CD4-positive, alpha-beta memory T cell (primary cell): ENCODE data around the gene CYP2A7. TPM values are rescaled to one million over a fixed set of nuclear protein-coding genes. Genes with fewer than 3 reads are reported as not detected.
A peak's percentile ranks its signal among the peaks of the same experiment; 100 is the strongest.
"Not testable (repeated sequence)": the region's sequence is repeated elsewhere in the genome, so short reads cannot be mapped to it uniquely, and the experiment has no call there.

Experiments used
- CTCF ChIA-PET: fragments of 350-600 bp; sonication (Branson Sonifier 250); formaldehyde crosslinking; loops from one replicate; lab custom pipeline; 2021; ENCODE audit warnings: inconsistent platforms; ENCODE audit not compliant: partially characterized antibody; lab: Charles Lee
- POLR2A ChIA-PET: fragments of 350-600 bp; sonication (Branson Sonifier 250); formaldehyde crosslinking; loops from one replicate; lab custom pipeline; 2021; ENCODE audit not compliant: partially characterized antibody; lab: Charles Lee
- DNase-seq, 5 donors: peaks; one replicate each; pipeline versions ENCODE4 v3.0.0 to v3.0.0-alpha.2; 2020 to 2022; ENCODE audit warnings: mixed read lengths in 1 of 5
- H3K27ac ChIP-seq: one replicate; pipeline ENCODE4 v1.7.0; 2013; ENCODE audit warnings: low read depth, low read length
- H3K27me3 ChIP-seq: 2 replicates; pipeline ENCODE4 v1.7.0; 2013; ENCODE audit warnings: mild to moderate bottlenecking, low read length, moderate library complexity; ENCODE audit not compliant: insufficient read depth
- H3K36me3 ChIP-seq: 2 replicates; pipeline ENCODE4 v1.7.0; 2013; ENCODE audit warnings: mild to moderate bottlenecking, low read length, moderate library complexity; ENCODE audit not compliant: insufficient read depth
- H3K4me1 ChIP-seq: 2 replicates; pipeline ENCODE4 v1.7.0; 2013; ENCODE audit warnings: mild to moderate bottlenecking, low read length, moderate library complexity; ENCODE audit not compliant: insufficient read depth
- H3K4me3 ChIP-seq, 2 donors: one replicate each; pipeline ENCODE4 v1.7.0; 2013; ENCODE audit warnings: low read length in 2 of 2, mild to moderate bottlenecking in 1 of 2
- H3K9me3 ChIP-seq, 2 donors: one replicate each; pipeline ENCODE4 v1.7.0; 2013; ENCODE audit warnings: low read length in 2 of 2, control low read depth in 1 of 2; ENCODE audit not compliant: control insufficient read depth in 1 of 2
- H3K27ac Mint-ChIP-seq, 7 donors: one replicate each; pipeline ENCODE4 v1.8.0; 2020 to 2021; ENCODE audit warnings: mixed read lengths in 7 of 7, mild to moderate bottlenecking in 6 of 7, inconsistent platforms in 3 of 7, moderate library complexity in 3 of 7
- H3K27me3 Mint-ChIP-seq, 2 donors: one replicate each; pipeline ENCODE4 v1.8.0; 2020 to 2021; ENCODE audit warnings: mixed read lengths in 2 of 2
- H3K36me3 Mint-ChIP-seq, 2 donors: one replicate each; pipeline ENCODE4 v1.8.0; 2020 to 2021; ENCODE audit warnings: mixed read lengths in 2 of 2, inconsistent platforms in 1 of 2, mild to moderate bottlenecking in 1 of 2
- H3K4me1 Mint-ChIP-seq, 4 donors: one replicate each; pipeline ENCODE4 v1.8.0; 2020 to 2021; ENCODE audit warnings: mixed read lengths in 4 of 4, mild to moderate bottlenecking in 1 of 4
- H3K4me3 Mint-ChIP-seq, 8 donors: one replicate each; pipeline ENCODE4 v1.8.0; 2020 to 2021; ENCODE audit warnings: mixed read lengths in 8 of 8, mild to moderate bottlenecking in 7 of 8, moderate library complexity in 6 of 8, inconsistent platforms in 3 of 8
- H3K9me3 Mint-ChIP-seq, 8 donors: one replicate each; pipeline ENCODE4 v1.8.0; 2020 to 2021; ENCODE audit warnings: mixed read lengths in 8 of 8, mild to moderate bottlenecking in 5 of 8, inconsistent platforms in 3 of 8, moderate library complexity in 1 of 8
- intact Hi-C: fragments of 100-400 bp; cut with micrococcal nuclease; formaldehyde crosslinking; loops from one replicate; pipeline ENCODE4 v1.15.1; 2023
- polyA plus RNA-seq, 2 donors: library from polyadenylated mRNA; unstranded; fragments of 300-500 nt; fragmentation: Illumina TruSeq; gene quantifications; one replicate each; pipeline ENCODE4 v1.2.3, GENCODE V29; 2021
- total RNA-seq, 2 experiments: library from RNA; stranded (reverse); gene quantifications; one replicate each; pipeline ENCODE4 v1.2.3, GENCODE V29; 2021

The CYP2A7 gene
- total and polyA plus RNA-seq, 4 experiments from 2014 or later = not detected

DNA sequence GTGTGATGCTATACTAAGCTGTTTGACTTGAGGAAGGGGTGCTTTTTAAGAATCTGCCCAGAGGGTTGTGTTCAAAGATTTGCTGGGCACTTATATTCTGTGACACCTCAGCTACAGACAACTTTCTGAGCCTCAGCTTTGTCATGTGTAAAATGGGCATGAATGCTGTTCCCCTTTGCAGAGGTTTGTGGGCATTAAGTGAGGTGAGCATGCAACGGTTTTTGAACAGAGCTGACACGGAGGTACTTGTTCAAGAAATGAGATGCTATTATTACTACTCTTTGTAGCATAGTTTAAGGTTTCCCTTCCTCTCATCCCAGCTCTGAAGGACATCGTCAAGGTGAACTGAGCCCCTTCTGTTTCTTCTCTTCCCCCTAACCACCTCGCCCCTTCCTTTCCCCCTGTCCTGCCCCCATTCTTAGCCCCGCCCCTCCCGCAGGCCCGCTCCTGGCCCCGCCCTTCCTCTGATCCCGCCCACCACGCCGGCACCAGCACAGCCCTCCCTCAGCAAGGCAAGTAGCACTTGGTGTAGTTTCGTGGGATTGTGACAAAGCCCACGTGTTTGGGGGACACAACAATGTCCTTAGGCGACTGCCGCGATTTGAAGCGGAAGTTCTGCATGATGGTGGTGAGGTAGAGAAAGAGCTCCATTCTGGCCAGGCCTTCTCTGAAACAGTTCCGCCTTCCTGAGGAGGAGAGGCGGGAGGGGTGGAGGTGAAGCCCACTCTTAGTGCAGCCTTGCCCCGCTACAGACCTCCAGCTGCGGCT lies 26.1 kb upstream of the CYP2A7 start:
- Mint-ChIP-seq H3K4me3 (peak overlapping the region; percentile 51 to 89 (median 84)), H3K9me3 (peaks cover 0 to 9% (median 0%) of the 10 kb centered on the region in 8 donors), H3K36me3 (peaks cover 1 to 4% of the 10 kb centered on the region in 2 donors), H3K4me1 (peaks cover 10 to 18% (median 15%) of the 10 kb centered on the region in 4 donors), H3K27me3 (peaks cover 12 to 21% of the 10 kb centered on the region in 2 donors), H3K27ac (peak overlapping the region in 3 of 7 donors; percentile 72 to 94 (median 79))
- no peak overlapping the region for H3K27ac ChIP-seq
- intact Hi-C loops = no loop called here
- no peaks in the 10 kb centered on the region for H3K9me3 ChIP-seq
- peak; percentile 14 to 57 (median 42) for DNase-seq
- CTCF ChIA-PET = interaction anchor here (0.6 kb wide), 1 partner anchor 1138 kb away, joined by 3 read pairs; no protein-coding TSS in a partner anchor
- peak overlapping the region in 1 of 2 donors; percentile 20 for H3K4me3 ChIP-seq
- H3K36me3 ChIP-seq = no peaks in the 10 kb centered on the region
- no peaks in the 10 kb centered on the region for H3K27me3 ChIP-seq
- H3K4me1 ChIP-seq = peaks cover 14% of the 10 kb centered on the region
- POLR2A ChIA-PET = interaction anchor here (1.1 to 1.2 kb wide), 3 partner anchors 62 to 245 kb away, joined by 3 to 4 read pairs (median 4); no protein-coding TSS in a partner anchor

DNA sequence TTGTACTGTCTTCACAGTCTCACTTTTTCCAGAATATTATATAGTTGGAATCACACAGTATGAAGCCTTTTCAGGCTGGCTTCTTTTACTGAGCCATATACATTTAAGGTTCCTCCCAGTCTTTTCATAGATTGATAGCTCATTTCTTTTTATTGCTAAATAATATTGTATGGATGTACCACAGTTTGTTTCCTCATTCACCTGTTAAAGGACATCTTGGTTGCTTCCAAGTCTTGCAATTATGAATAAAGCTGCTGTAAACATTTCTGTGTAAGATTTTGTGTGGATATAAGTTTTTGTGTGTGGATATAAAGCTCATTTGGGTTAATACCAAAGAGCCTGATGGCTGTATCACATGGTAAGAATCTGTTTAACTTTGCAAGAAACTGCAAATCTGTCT lies 24.5 kb upstream of the CYP2A7 start:
- H3K27me3 Mint-ChIP-seq = peaks cover 9 to 25% of the 10 kb centered on the region in 2 donors
- H3K4me1 ChIP-seq = peaks cover 14% of the 10 kb centered on the region
- intact Hi-C loops = no loop called here
- H3K27ac ChIP-seq = no peak overlapping the region
- H3K36me3 Mint-ChIP-seq = peaks cover 1 to 4% of the 10 kb centered on the region in 2 donors
- no peak overlapping the region for H3K27ac Mint-ChIP-seq
- POLR2A ChIA-PET = no interaction called here
- CTCF ChIA-PET = no interaction called here
- no peak overlapping the region for H3K4me3 Mint-ChIP-seq
- H3K36me3 ChIP-seq = no peaks in the 10 kb centered on the region
- peaks cover 0 to 4% (median 0%) of the 10 kb centered on the region in 8 donors for H3K9me3 Mint-ChIP-seq
- H3K4me3 ChIP-seq = no peak overlapping the region
- no peaks in the 10 kb centered on the region for H3K27me3 ChIP-seq
- H3K4me1 Mint-ChIP-seq = peaks cover 10 to 18% (median 15%) of the 10 kb centered on the region in 4 donors
- no peak for DNase-seq
- H3K9me3 ChIP-seq = no peaks in the 10 kb centered on the region

- H3K4me1 ChIP-seq = peaks cover 22% of the 10 kb centered on the region
- H3K27ac ChIP-seq, H3K9me3 ChIP-seq, POLR2A ChIA-PET, H3K9me3 Mint-ChIP-seq, H3K36me3 Mint-ChIP-seq, H3K27me3 ChIP-seq, H3K4me3 ChIP-seq, H3K36me3 ChIP-seq, DNase-seq, intact Hi-C loops, CTCF ChIA-PET: not testable (repeated sequence)
- H3K4me3 Mint-ChIP-seq = peak overlapping the region in 1 of 8 donors; percentile 45
- peak overlapping the region in 1 of 7 donors; percentile 46 for H3K27ac Mint-ChIP-seq
- H3K4me1 Mint-ChIP-seq = peaks cover 18 to 26% (median 24%) of the 10 kb centered on the region in 4 donors
- H3K27me3 Mint-ChIP-seq = peaks cover 8 to 22% of the 10 kb centered on the region in 2 donors
These were observed 22.7 kb upstream of the CYP2A7 start for GRCh38 chr19:40904673-40905156.

- H3K36me3 ChIP-seq, H3K9me3 Mint-ChIP-seq, H3K36me3 Mint-ChIP-seq, H3K4me3 ChIP-seq, DNase-seq, H3K27ac Mint-ChIP-seq, POLR2A ChIA-PET, CTCF ChIA-PET, H3K9me3 ChIP-seq, H3K27ac ChIP-seq, intact Hi-C loops, H3K4me3 Mint-ChIP-seq, H3K27me3 ChIP-seq: not testable (repeated sequence)
- peaks cover 7 to 13% (median 10%) of the 10 kb centered on the region in 4 donors for H3K4me1 Mint-ChIP-seq
- H3K27me3 Mint-ChIP-seq = peaks cover 3 to 12% of the 10 kb centered on the region in 2 donors
- peaks cover 11% of the 10 kb centered on the region for H3K4me1 ChIP-seq
These were observed 20.1 kb upstream of the CYP2A7 start for GRCh38 chr19:40901975-40902750.

DNA sequence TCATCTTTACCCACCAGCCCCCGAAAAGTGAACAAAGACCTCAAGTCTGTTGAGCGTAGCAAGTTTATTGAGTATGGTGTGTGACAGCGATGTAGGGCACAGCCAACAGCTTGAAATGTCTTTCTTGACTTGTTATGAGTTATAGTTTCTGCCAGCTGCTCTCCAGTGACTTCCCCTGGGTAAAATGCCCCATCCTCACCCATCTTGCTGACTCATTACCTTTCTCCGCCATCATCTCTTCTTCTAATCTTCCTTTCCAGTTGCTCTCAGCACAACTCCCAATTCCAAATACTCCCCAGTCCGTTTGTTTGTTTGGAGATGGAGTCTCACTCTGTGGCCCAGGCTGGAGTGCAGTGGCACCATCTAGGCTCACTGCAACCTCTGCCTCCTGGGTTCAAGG lies 18.5 kb upstream of the CYP2A7 start:
- DNase-seq, H3K4me3 ChIP-seq, H3K36me3 ChIP-seq, H3K27ac ChIP-seq, H3K36me3 Mint-ChIP-seq, H3K9me3 ChIP-seq, H3K27me3 ChIP-seq, H3K27me3 Mint-ChIP-seq, POLR2A ChIA-PET, CTCF ChIA-PET, H3K9me3 Mint-ChIP-seq, intact Hi-C loops: not testable (repeated sequence)
- H3K4me1 ChIP-seq = peaks cover 11% of the 10 kb centered on the region
- H3K4me3 Mint-ChIP-seq = peak overlapping the region in 3 of 8 donors; percentile 4 to 51 (median 15)
- peak overlapping the region in 3 of 7 donors; percentile 9 to 44 (median 27) for H3K27ac Mint-ChIP-seq
- peaks cover 7 to 13% (median 10%) of the 10 kb centered on the region in 4 donors for H3K4me1 Mint-ChIP-seq

- H3K9me3 Mint-ChIP-seq, POLR2A ChIA-PET, H3K27ac ChIP-seq, H3K36me3 ChIP-seq, H3K27me3 ChIP-seq, H3K36me3 Mint-ChIP-seq, H3K9me3 ChIP-seq, intact Hi-C loops, H3K4me3 ChIP-seq, CTCF ChIA-PET, H3K27me3 Mint-ChIP-seq: not testable (repeated sequence)
- peak in 2 of 5 donors; percentile 24 to 35 for DNase-seq
- peaks cover 11% of the 10 kb centered on the region for H3K4me1 ChIP-seq
- Mint-ChIP-seq H3K4me1 (peaks cover 7 to 13% (median 10%) of the 10 kb centered on the region in 4 donors), H3K27ac (peak overlapping the region in 3 of 7 donors; percentile 25 to 67 (median 57)), H3K4me3 (peak overlapping the region in 2 of 8 donors; percentile 51 to 60)
These were observed 17.9 kb upstream of the CYP2A7 start for GRCh38 chr19:40899964-40900363.
